Activated naive CD8-positive, alpha-beta T cell treated with anti-CD3 and anti-CD28 coated beads for 36 hours (primary cell): ENCODE measurements around the gene MTNR1A. TPM values are rescaled to one million over a fixed set of nuclear protein-coding genes. Genes with fewer than 3 reads are reported as not detected.

Source experiments
- DNase-seq: peaks from one replicate; pipeline ENCODE4 v3.0.0; 2021
- H3K27ac Mint-ChIP-seq: one replicate; pipeline ENCODE4 v1.8.0; 2022; ENCODE audit warnings: mild to moderate bottlenecking, moderate library complexity, mixed read lengths
- H3K27me3 Mint-ChIP-seq: one replicate; pipeline ENCODE4 v1.8.0; 2022; ENCODE audit warnings: mild to moderate bottlenecking, mixed read lengths
- H3K36me3 Mint-ChIP-seq: one replicate; pipeline ENCODE4 v1.8.0; 2021; ENCODE audit warnings: mild to moderate bottlenecking, mixed read lengths
- H3K4me1 Mint-ChIP-seq: one replicate; pipeline ENCODE4 v1.8.0; 2021; ENCODE audit warnings: mixed read lengths
- H3K4me3 Mint-ChIP-seq: one replicate; pipeline ENCODE4 v1.8.0; 2022; ENCODE audit warnings: mild to moderate bottlenecking, moderate library complexity, mixed read lengths
- H3K9me3 Mint-ChIP-seq: one replicate; pipeline ENCODE4 v1.8.0; 2022; ENCODE audit warnings: mixed read lengths
- total RNA-seq, 2 experiments: library from RNA; stranded (reverse); gene quantifications; one replicate each; pipeline ENCODE4 v1.2.3, GENCODE V29; 2021

Gene MTNR1A
- not detected for total RNA-seq

DNA sequence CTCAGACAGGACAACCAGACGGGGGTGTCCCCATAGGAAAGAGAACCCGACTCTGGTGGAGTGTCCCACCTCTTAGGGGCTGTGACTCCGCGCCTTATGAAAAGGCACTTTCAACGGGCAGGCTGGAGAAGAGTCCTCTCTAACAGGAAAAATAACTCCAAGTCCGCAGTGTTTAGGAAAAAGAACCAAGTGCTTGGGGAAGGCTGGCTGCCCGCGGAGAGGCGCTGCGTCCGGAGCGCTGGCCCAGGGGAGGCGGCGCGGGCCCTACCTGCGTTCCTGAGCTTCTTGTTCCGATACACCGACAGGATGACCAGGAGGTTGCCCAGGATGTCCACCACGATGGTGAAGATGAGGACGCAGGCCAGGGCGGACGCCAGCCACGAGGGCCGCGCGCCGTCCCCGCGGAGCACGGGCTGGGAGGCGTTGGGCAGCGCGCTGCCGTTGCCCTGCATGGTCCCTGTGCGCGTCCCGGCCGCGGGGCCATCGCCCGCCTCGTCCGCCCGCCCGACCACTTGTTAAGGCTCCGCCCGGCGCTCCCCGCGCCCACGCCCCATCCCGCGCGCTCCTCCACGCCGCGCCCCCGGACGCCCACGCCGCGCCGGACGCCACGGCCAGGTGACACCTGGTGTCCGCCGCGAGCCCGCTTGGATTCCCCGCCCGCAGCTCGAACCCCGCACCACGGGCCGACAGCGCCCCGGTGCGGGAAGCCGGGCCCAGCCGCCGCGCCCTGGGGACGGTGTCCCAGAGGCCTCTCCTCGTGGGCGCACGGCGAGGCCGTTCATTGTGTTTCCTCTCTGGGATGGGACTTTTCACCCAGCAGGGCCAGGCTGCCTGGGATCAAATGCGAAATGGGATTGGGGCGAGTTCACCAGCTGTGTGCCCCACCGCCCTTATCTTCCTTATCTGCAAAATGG, at the start of gene MTNR1A:
Gene MTNR1A, minus strand, starts transcription at position 654 of the 914 bp plus-strand sequence. Its CDS starts 202 bp downstream, at position 452.
- Mint-ChIP-seq H3K36me3 (no peaks in the 10 kb centered on the region), H3K9me3 (peaks cover 1% of the 10 kb centered on the region), H3K27me3 (peaks cover 29% of the 10 kb centered on the region), H3K4me3 (no peak within 1 kb of the TSS), H3K27ac (no peak within 1 kb of the TSS), H3K4me1 (peaks cover 4% of the 10 kb centered on the region)
- peak; percentile 0 for DNase-seq

DNA sequence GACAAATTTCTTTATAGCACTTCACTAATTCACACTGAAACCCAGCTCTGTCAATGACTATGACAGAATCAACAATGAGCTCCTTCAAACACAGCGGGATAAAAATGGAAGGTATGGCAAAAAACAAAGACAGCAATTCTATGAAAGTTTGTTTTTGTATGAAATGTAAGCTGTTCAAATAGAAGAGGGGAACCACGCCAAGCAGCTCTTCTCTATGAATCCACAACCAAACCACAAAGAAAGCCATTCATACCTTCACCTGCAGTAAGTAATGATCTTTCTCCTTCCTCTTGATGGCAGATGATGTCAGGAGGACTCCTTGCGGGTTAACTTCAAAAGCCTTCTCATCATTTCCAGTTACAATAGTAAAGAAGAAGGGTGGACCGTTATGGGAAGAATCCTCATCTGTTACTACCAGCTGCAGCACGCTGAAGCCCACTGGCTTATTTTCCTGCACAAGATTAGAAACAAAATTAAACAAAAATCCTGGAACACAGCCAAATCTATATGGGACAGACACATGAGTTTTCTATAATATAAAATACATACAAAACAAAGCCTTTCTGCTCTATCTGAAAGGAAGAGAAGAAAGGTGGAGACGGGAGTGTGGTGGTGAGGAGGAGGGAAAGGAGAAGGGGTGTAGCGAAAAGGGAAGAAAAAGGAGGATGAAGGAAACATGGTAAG, 48.9 kb upstream of the MTNR1A start:
- H3K27ac Mint-ChIP-seq, result no peak overlapping the region
- H3K4me3 Mint-ChIP-seq, result no peak overlapping the region
- H3K4me1 Mint-ChIP-seq, result no peaks in the 10 kb centered on the region
- H3K27me3 Mint-ChIP-seq, result no peaks in the 10 kb centered on the region
- H3K36me3 Mint-ChIP-seq, result no peaks in the 10 kb centered on the region
- peaks cover 2% of the 10 kb centered on the region for H3K9me3 Mint-ChIP-seq
- DNase-seq, result no peak

DNA sequence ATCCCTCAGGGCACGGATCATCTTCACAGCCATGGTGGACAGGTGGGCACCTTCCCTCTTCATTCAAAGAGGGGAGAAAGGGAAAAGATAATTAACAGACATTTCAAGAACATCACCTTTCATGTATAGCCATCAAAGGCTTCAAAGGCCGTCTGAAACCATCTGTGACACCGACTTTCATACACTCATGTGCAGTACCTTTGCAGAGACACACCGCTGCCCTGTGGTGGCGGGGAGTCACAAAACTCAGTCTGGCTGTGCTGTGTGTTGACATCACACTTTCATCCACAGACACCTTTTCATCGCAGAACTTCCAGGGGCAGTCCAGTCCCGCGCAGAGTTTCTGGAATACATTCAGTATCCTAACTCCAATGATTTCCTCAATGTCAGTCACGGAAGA, 47.6 kb upstream of the MTNR1A start:
- Mint-ChIP-seq H3K27me3 (no peaks in the 10 kb centered on the region), H3K4me3 (no peak overlapping the region), H3K9me3 (no peaks in the 10 kb centered on the region), H3K27ac (no peak overlapping the region), H3K4me1 (no peaks in the 10 kb centered on the region), H3K36me3 (no peaks in the 10 kb centered on the region)
- no peak for DNase-seq

DNA sequence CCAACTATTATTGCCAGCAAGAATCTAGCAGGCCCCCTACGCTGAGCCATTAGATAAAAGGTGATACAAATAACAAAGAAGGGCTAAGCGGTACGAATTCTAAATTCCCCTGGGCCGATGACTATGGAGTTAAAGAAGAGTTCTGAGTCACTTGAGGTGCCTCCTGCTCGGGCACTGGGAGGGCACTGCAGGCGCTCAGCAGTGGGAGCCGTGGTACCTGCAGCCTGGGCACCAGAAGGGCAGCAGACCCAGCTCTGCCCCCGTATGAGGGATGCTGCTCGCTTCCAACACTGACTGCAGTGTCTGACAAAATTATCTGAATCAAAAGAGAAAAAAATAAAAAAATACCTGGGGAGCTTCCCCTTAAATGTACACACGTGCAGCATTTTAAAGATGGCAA, 44.1 kb upstream of the MTNR1A start:
- H3K4me1 Mint-ChIP-seq, result no peaks in the 10 kb centered on the region

DNA sequence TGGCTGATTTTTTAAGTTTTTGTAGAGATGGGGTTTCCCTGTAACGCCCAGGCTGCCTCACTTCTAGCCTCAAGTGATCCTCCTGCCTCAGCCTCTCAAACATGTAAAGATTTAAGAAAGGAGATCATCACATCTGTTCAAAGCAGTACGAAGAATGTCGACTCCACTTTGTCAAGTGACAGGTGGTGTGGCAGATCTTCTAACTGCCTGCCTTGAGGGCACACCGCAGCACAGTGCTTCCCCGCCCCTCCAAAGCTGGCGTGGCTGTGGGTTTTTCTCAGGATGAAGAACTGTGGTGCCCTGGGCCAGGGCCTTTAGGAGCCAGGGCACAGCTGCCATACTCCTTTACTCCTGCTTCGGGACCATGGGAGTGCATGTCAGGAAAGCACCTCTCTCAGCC, 43.3 kb upstream of the MTNR1A start:
- Mint-ChIP-seq H3K4me1 (no peaks in the 10 kb centered on the region), H3K27me3 (no peaks in the 10 kb centered on the region), H3K9me3 (no peaks in the 10 kb centered on the region)

More for the DNA sequence above, 44.1 kb upstream of the MTNR1A start:
- H3K27me3 Mint-ChIP-seq, result no peaks in the 10 kb centered on the region
- no peaks in the 10 kb centered on the region for H3K36me3 Mint-ChIP-seq
- H3K9me3 Mint-ChIP-seq, result no peaks in the 10 kb centered on the region
- H3K27ac Mint-ChIP-seq, result no peak overlapping the region
- no peak overlapping the region for H3K4me3 Mint-ChIP-seq
- no peak for DNase-seq

DNA sequence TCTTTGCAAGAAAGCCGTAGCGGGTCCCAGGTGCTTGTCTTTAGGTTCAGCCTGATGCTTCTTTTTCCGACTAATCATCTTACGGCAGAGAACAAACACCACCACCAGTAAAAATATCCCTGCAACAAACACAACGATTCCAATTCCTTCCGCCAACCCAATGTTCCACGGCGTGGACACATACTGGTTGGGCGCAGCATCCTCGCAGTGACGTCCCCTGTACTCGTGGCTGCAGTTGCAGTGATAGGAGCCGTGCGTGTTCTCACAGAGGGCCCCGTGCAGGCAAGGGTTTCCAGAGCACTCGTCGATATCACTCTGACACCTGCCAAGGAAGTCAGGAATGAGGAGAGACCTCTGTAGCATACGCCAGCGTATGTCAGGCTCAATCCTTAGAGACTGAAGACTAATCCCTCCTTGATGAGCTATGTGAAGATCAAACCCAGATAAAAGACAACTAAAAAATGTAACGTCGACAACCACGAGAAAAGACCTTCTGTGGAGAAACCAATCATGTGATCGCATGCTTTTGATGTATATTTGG, 41.6 kb upstream of the MTNR1A start:
- Mint-ChIP-seq H3K27me3 (no peaks in the 10 kb centered on the region), H3K27ac (no peak overlapping the region), H3K9me3 (no peaks in the 10 kb centered on the region), H3K36me3 (no peaks in the 10 kb centered on the region), H3K4me3 (no peak overlapping the region), H3K4me1 (no peaks in the 10 kb centered on the region)
- DNase-seq, result no peak

More for the DNA sequence above, 43.3 kb upstream of the MTNR1A start:
- Mint-ChIP-seq H3K4me3 (no peak overlapping the region), H3K36me3 (no peaks in the 10 kb centered on the region), H3K27ac (no peak overlapping the region)
- no peak for DNase-seq

DNA sequence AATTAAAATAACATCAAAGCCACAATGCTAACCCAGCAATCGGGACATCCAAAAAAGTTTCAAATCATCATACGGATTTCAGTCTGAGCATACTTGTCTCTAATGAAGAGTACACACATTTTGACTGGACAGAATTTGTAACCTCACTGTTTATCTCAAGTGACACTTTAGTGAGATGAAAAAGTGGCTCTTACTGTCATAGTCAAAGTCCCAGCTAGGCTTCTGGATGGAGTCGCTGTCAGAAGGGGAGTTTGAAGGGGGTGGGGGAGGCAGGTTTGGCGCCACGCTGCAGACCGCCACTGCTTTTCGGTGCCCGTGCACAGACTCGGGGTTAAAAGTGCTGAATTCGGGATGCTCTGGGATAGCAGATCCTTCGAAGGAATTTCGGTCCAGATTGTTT, 41.0 kb upstream of the MTNR1A start:
- Mint-ChIP-seq H3K4me3 (no peak overlapping the region), H3K27ac (no peak overlapping the region), H3K4me1 (no peaks in the 10 kb centered on the region), H3K9me3 (no peaks in the 10 kb centered on the region), H3K27me3 (no peaks in the 10 kb centered on the region), H3K36me3 (no peaks in the 10 kb centered on the region)
- DNase-seq, result no peak

DNA sequence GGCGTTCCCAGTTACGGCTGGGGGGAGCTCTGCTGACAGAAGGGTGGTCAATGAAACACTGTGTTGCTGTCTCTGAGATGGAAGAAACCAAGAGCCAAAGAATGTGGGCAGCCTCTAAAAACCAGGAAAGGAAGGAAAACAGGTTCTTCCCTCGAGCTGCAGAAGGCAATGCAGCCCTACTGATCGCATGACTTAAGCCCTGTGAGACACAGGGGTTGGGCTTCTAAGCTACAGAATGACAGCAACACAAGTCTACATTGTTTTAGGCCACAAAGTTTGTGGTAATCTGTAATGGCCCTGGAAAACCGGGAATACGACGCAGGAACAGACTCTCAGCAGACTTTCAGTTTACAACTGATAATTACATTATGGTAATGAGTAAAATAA, 38.2 kb upstream of the MTNR1A start:
- Mint-ChIP-seq H3K4me3 (no peak overlapping the region), H3K36me3 (no peaks in the 10 kb centered on the region), H3K9me3 (no peaks in the 10 kb centered on the region), H3K27ac (no peak overlapping the region), H3K27me3 (no peaks in the 10 kb centered on the region), H3K4me1 (no peaks in the 10 kb centered on the region)
- DNase-seq, result no peak

DNA sequence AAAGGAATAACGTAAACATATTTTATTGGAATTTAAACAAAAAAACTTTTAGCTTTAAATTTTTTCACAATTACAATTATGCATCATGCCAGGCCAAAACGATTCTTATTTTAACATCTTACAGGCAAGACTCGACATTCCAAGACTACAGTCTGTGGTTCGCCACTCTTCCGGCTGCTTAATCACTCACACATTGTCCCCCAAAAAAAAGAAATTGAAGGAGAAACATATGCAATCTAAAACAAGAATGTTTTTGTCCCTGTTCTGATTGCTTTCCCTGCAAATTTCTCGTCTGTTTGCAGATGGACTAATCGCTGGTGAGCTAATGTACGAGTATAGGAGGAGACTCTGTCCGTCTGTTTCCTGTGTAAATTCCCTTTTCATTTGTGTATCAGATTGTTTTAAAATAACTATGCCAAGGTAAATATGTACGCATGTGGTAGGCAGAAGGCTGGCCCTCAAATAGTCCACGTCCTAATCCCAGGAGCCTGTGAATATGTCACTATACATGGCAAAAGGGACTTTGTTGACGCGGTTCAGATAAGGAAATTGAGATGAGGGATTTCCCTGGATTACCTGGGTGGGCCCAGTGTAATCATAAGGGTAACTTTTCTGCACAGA, 37.7 kb upstream of the MTNR1A start:
- no peaks in the 10 kb centered on the region for H3K9me3 Mint-ChIP-seq
- no peaks in the 10 kb centered on the region for H3K36me3 Mint-ChIP-seq
- H3K27ac Mint-ChIP-seq, result no peak overlapping the region
- no peak overlapping the region for H3K4me3 Mint-ChIP-seq
- no peaks in the 10 kb centered on the region for H3K4me1 Mint-ChIP-seq
- no peaks in the 10 kb centered on the region for H3K27me3 Mint-ChIP-seq
- DNase-seq, result no peak

DNA sequence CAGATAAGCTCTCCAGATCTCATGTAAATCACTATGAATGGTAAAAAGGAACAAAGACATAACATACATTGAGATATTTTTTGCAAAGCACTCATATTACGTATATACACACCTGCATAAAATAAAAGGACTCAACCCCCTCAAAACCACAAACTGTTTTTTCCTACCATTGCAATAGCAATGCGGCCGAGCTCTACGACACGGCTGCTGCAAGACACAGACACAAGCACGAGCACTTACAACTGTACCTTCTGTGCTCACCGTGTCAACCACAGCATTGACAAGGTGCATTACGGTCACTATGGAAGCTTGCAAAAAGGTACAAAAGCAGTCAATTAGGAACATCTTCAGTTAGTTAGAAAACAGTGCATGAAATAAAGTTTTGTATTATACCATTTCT, 37.1 kb upstream of the MTNR1A start:
- DNase-seq, result no peak
- Mint-ChIP-seq H3K9me3 (no peaks in the 10 kb centered on the region), H3K4me3 (no peak overlapping the region)

DNA sequence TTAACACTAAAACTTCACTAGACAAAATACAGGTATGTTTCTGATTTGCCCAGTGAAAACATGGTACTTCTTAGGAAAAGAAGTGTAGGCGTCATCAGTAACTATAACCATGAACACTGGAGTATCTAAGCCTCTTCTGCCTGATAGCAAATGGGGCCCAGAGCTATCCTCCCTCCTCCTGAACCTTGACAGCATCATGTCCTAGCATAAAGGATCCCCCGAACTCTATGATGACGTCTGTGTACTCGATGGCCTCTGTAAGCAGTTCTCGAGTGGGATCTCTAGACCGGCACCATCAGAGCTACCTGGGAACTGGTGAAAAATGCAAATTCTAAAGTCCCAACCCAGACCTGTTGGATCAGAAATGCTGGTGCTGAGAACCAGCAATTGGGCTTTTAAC, 36.3 kb upstream of the MTNR1A start:
- DNase-seq, result no peak
- H3K4me3 Mint-ChIP-seq, result no peak overlapping the region
- H3K36me3 Mint-ChIP-seq, result no peaks in the 10 kb centered on the region
- no peak overlapping the region for H3K27ac Mint-ChIP-seq
- no peaks in the 10 kb centered on the region for H3K27me3 Mint-ChIP-seq
- H3K9me3 Mint-ChIP-seq, result no peaks in the 10 kb centered on the region
- H3K4me1 Mint-ChIP-seq, result no peaks in the 10 kb centered on the region

More for the DNA sequence above, 37.1 kb upstream of the MTNR1A start:
- H3K27me3 Mint-ChIP-seq, result no peaks in the 10 kb centered on the region
- no peaks in the 10 kb centered on the region for H3K4me1 Mint-ChIP-seq
- no peaks in the 10 kb centered on the region for H3K36me3 Mint-ChIP-seq
- H3K27ac Mint-ChIP-seq, result no peak overlapping the region

DNA sequence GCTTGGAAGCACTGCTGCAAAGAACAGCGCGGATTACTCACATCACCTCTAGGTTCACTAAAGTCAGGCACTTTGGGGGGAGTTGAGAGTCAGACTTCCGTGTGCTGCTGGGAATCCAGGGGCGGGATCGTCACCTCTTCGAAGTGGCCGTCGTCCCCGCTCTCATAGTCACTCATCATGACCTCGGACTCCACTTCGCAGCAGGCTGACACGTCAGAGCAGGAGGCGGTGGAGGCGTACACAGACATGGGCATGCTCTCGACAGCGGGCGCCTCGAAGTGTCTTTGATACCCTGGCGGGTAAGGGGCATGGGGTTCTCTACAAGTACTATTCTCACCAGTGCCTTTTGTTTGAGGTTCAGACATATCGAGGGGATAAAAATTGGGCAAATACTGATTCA, 33.1 kb upstream of the MTNR1A start:
- Mint-ChIP-seq H3K27me3 (no peaks in the 10 kb centered on the region), H3K36me3 (no peaks in the 10 kb centered on the region)

DNA sequence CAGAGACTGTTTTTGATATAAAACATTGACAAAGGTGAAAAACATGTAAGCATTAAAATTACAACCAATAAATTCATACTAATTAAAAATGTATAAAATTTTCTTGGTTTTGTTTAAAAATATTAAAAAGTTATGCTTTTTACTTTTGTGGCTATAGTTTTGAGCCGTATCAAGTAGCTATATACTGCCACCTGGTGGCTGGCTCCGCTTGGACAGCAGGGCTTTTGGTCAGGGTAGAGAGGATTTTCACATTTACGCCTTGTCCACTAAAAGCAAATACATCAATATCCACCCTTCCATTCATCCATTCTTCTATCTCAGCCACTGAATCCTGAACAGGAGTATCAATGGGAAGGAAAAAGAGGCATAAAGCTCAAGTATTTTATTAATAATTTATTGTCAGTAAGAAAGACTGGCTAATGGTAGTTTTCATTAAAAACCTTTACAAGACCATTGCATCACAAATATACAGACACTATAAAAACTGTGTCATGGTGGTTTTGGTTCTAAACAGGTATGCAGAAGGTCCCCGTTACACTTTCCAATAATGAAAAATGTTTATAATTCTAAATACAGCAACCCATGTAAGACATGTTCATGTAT, 32.1 kb upstream of the MTNR1A start:
- no peaks in the 10 kb centered on the region for H3K36me3 Mint-ChIP-seq
- H3K27me3 Mint-ChIP-seq, result no peaks in the 10 kb centered on the region
- H3K4me1 Mint-ChIP-seq, result no peaks in the 10 kb centered on the region
- no peak overlapping the region for H3K27ac Mint-ChIP-seq
- H3K9me3 Mint-ChIP-seq, result peaks cover under 1% of the 10 kb centered on the region
- DNase-seq, result peak; percentile 35
- no peak overlapping the region for H3K4me3 Mint-ChIP-seq

More for the DNA sequence above, 33.1 kb upstream of the MTNR1A start:
- H3K4me1 Mint-ChIP-seq, result no peaks in the 10 kb centered on the region
- no peak overlapping the region for H3K4me3 Mint-ChIP-seq
- DNase-seq, result no peak
- H3K9me3 Mint-ChIP-seq, result no peaks in the 10 kb centered on the region
- no peak overlapping the region for H3K27ac Mint-ChIP-seq

DNA sequence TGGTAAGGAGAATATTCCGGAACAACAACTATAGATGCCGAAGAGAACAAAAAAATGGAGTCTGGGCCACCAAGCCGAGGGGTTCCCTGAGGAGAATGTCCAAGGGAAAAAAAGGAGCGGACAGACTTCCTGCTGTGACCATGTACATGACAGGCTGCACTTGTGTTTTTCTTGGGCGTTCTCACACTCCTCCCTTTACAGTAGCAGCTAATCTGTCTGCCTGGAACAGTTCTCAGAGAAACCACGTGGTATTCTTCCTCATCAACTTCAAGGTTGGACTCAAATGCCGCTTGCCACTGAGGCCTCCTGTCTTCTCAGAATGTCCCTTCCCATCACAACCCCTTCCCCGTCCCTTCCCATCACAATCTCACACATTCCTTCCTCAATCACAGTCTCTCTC, 30.8 kb upstream of the MTNR1A start:
- H3K27ac Mint-ChIP-seq, result no peak overlapping the region
- no peak overlapping the region for H3K4me3 Mint-ChIP-seq
- H3K27me3 Mint-ChIP-seq, result no peaks in the 10 kb centered on the region
- H3K36me3 Mint-ChIP-seq, result no peaks in the 10 kb centered on the region
- no peaks in the 10 kb centered on the region for H3K4me1 Mint-ChIP-seq
- DNase-seq, result no peak
- peaks cover 3% of the 10 kb centered on the region for H3K9me3 Mint-ChIP-seq

DNA sequence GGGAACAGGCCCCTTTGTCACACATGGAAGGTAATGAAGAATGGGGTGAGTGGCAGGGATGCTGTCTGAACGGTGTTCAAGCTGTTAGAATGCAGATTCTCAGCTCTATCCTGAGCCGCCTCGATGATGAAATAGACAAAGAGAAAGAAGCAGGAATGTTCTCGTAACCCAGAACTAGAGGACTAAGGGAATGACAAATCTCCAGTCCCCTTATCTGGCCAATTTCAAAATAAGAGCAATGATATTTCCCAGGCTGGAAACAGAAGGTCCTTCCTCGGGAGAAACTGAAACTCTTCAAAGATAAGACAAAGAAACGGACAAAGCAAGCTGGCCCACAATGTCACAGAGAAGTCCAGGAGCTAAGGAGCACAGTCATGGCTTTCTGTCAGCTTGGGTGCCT, 29.5 kb upstream of the MTNR1A start:
- no peaks in the 10 kb centered on the region for H3K4me1 Mint-ChIP-seq
- H3K27ac Mint-ChIP-seq, result no peak overlapping the region
- peaks cover 3% of the 10 kb centered on the region for H3K9me3 Mint-ChIP-seq
- no peak overlapping the region for H3K4me3 Mint-ChIP-seq
- H3K27me3 Mint-ChIP-seq, result no peaks in the 10 kb centered on the region
- no peaks in the 10 kb centered on the region for H3K36me3 Mint-ChIP-seq
- DNase-seq, result no peak
